Heart left ventricle (tissue), 13 donors: ENCODE results near the gene XPC.

Experiments
- POLR2A ChIP-seq, 2 donors: fragments of 450-650 bp; IDR thresholded peaks; one replicate each; pipeline ENCODE4 v1.6.1; 2017; ENCODE audit warnings: antibody characterized with exemption in 2 of 2, mild to moderate bottlenecking in 2 of 2, moderate library complexity in 2 of 2
- TF ChIP-seq, protein P1 (sequence below), 12 donors: fragments of 200-600 bp; sonication (generic) in 4 of 12; IDR thresholded peaks; one replicate each; pipeline versions ENCODE4 v1.5.0 to v1.8.0; 2018 to 2022; ENCODE audit warnings: antibody characterized with exemption in 12 of 12, mild to moderate bottlenecking in 5 of 12
- donor health status: ischemic (EF 13 %, LVEDD 7.1; RV severe dilation, severe dysfunction).
- donor health status: DM: no; HTN: yes; CAD: no.
- donor health status: DM: no; HTN: no; CAD: no.
- donor health status: ischemic (EF 25% LVEDD 6.9; RV normal size, moderate dysfunction).
- donor health status: ischemic (EF 25% LVEDD 5.7; RV mildly dilated, moderate dysfunction).
- donor health status: ischemic (EF 35%, LVEDD 5.7; RV mildly dilated, moderate dysfunction).
- donor health status: nonischemic (EF 11% LVEDD 7.7; RV severe dilation, severe dysfunction).
- donor health status: DM: yes; HTN: yes; CAD: no.
- donor health status: PGD.
- donor health status: ischemic (EF 29% LVEDD 5.4; RV normal size, mild dysfunction).
- donor health status: nonischemic (EF 23%, LVEDD 6.1; RV moderate dilation, normal function).

DNA sequence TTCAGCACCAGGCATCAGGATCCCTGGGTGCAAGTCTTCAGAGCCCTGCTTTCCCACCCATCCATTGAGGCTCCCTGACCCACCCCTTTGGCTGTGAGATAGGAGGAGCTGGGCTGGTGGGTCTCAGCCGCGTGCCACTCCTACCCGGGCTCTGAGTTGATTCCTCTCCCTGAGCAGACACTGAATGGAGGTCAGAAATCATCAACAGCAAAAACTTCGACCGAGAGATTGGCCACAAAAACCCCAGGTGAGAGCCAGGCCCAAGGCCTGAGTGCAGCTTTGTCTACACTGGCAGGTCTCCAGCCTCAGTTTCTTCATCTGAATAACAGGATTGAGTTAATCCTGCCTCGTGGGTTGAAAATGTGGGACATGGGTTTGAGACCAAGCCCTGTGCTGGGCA is 45.7 kb downstream of the XPC start:
- TF ChIP-seq, protein P1, sequence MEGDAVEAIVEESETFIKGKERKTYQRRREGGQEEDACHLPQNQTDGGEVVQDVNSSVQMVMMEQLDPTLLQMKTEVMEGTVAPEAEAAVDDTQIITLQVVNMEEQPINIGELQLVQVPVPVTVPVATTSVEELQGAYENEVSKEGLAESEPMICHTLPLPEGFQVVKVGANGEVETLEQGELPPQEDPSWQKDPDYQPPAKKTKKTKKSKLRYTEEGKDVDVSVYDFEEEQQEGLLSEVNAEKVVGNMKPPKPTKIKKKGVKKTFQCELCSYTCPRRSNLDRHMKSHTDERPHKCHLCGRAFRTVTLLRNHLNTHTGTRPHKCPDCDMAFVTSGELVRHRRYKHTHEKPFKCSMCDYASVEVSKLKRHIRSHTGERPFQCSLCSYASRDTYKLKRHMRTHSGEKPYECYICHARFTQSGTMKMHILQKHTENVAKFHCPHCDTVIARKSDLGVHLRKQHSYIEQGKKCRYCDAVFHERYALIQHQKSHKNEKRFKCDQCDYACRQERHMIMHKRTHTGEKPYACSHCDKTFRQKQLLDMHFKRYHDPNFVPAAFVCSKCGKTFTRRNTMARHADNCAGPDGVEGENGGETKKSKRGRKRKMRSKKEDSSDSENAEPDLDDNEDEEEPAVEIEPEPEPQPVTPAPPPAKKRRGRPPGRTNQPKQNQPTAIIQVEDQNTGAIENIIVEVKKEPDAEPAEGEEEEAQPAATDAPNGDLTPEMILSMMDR (IDR thresholded peaks at IDR 0.05), result no peak
- TF ChIP-seq POLR2A (IDR thresholded peaks at IDR 0.05), result no peak
